GM21515 (cell line): ENCODE data around the gene KDM4C.

Source experiments
- ATAC-seq: cut with Tn5 transposase; IDR thresholded peaks from one replicate; pipeline ENCODE4 v1.9.1; 2021; ENCODE audit not compliant: unreplicated experiment

Gene KDM4C

GRCh38 chr9:7125231-7125630 is 367.5 kb downstream of the KDM4C start:
- ATAC-seq = no peak

DNA sequence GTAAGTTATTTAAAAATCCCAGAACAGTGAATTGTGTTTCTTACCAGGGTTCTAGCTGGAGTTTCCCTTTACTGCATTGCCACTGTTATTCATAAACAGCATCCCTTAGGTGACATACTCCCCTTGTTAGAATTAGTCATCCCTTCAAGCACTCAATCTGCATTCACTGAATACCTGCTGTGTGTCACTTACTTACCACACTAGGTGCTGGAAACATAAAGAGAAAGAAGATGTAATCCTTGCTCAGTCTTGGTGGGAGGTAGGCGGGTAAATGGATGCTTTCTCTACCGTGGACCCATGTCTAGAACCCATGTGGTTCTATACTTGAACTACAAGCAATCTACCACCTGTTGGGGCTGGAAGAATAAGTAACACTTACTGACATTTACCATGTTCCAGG is 371.6 kb downstream of the KDM4C start:
- ATAC-seq = no peak

GRCh38 chr9:7130266-7130820 is 372.6 kb downstream of the KDM4C start:
- no peak for ATAC-seq

DNA sequence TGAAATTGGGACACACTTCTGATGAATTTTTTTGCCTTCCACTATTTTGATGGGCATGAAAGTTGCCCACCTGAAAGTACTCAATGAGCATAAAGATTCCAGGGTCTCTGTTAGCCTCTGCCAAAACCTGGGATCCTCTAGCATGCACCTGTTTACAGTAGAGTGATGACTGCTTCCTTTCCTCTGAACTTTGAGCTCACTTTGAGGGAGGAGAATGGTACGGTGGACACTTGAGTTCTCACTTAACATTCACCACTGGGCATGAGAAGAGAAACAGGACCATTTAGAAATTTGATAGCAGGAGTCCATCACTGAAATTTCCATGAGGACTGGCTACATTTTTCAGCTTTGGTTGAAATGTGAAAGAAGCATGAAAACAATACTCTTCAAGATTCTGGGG is 374.8 kb downstream of the KDM4C start:
- no peak for ATAC-seq

- no peak for ATAC-seq
These were observed 378.0 kb downstream of the KDM4C start for GRCh38 chr9:7135735-7136134.

GRCh38 chr9:7137040-7137439 is 379.3 kb downstream of the KDM4C start:
- ATAC-seq = no peak

DNA sequence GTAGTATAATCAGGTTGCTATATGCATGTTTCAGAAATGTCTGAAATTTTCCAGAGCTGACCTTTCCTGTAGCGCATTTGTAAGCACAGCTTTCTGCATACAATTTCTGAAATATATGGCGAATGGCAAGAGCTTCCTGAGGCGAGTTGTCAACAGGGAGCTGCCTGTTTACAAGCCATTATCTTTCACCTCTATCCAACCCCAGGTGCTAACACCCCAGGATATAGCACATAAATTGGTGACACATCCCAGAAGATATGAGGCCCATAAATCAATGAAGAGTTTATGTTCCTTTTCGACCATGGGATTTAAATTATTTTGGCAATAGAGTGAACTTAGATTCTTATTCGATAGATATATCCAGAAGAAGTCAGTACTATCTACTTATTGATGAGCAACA is 379.8 kb downstream of the KDM4C start:
- no peak for ATAC-seq

DNA sequence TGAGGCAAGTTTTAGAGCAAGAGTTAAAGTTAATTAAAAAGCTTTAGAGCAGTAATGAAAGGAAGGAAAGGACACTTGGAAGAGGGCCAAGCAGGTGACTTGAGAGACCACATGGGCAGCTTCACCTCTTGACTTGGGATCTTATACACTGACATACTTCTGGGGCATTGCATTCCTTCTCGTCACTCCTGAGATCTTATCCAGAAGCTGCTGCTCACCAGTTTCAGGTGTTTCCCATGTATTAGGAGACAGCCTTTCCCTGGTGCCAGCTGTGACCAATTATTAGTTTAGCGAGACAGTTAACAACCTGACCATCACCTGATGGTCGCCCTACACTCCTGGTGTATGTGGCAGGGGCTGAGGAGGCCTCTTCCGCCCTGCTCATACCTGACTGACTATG is 382.1 kb downstream of the KDM4C start:
- no peak for ATAC-seq

- no peak for ATAC-seq
These were observed 382.6 kb downstream of the KDM4C start for GRCh38 chr9:7140401-7140800.

- no peak for ATAC-seq
These were observed 385.9 kb downstream of the KDM4C start for GRCh38 chr9:7143645-7144200.

DNA sequence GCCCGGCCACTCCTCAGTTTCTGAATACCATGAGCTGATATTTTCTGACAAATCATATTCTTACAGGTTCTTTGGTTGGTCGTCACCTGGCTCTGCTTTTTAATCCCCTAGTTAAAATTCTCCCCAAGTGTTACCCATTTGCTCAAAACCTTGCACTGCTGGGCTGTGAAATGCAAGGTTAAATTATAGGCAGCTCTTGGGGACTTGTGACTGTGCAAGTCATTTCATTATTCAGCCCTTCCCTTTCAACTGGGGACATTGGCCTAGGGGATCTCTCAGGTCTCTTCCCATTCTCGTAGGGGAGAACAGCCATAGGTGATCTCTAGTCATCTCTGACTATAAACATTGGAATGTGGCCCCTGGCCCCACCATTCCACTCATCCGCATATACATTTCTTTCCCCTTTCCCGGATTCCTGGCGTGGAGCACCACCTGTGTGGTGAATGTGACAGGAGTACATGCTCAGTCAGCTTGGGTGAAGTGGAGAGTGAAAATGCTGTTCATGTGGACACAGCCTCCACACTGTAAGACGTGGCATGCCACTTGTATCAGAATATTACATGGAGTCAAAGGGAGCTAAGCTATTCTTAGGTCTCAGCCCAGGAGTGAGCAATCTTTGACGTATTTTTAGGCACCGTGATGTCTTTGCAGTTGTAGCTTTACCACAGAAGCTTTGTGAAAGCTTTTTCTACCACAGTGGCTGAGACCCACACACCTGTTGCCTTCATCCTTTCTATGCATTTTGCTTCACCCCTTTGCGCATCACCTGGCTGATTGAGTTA is 386.7 kb downstream of the KDM4C start:
- ATAC-seq = no peak

DNA sequence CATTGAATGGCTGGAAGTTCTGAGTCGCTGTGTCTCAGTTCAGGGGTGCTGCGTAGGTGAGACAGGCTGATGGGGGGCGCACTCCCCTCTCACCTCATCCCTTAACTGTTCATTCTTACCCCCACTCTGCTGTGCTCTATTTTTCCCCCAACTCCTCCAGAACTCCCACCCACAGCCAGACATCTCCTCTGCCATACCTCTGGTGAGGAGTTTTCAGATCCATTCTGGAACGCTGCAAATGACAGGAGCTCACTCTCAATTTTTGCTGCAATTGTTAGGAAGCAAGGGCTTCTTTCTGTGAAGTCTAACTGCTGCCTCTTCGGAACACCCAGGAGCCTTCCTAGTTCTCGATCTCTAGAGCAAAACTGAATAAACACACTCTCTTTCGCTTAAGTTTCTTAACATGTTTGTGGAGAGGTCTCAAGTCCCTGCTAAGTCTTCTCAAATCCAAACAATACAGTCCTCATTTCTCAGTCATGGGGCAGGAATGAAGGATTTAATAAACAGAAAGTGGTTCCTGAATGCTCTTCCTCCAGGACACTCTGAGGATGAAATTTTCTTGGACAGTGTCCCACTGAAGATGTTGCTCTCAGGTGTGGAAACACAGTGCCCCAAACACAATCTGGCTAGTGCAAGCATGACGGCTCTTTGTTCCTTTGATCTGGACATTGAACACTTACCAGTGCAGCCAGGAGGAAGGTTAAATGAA is 387.7 kb downstream of the KDM4C start:
- no peak for ATAC-seq

DNA sequence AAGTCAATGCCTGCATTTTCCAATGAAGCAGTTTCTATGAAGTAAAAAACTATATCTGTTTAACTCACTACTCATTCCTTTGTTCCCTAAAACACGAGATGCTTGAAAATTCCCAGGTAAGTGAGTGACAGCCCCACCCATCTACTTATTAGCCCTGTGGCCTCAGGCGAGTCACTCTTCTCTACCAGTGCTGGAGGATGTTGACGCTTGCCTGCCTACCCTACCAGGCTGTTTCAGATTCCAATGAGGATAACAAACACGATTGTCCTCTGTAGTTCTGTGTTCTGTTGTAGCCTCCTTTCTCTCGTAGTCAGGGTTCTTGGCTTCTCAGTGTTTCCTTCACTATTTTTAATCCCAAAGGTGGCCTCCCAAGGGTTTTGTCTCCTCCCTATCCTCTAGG is 388.8 kb downstream of the KDM4C start:
- no peak for ATAC-seq

- ATAC-seq = no peak
These were observed 389.6 kb downstream of the KDM4C start for GRCh38 chr9:7147121-7148090.

DNA sequence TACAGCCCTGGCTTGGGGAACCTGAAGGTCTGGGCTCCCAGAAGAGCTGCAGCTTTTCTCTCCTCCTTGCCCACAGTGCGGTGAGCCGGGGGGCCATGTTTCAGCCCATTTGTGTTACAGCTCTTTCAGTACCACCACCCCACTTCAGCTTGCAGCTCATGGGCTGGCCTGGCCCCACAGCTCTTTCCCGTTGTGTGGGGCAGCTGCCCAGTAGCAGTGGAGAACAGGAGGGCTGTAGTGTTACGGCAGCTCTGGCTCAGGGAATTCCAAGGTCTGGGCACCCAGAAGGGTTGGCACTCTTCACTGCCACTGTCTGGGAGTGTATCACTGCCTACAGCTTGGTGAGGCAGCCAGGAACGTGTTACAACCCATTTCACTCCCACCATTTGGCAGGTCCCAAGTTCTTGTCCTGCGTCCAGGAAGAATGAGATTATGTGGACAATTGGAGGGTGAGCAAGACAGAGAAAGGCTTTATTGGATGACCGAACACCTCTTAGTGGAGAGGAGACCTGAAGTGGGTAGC is 390.5 kb downstream of the KDM4C start:
- ATAC-seq = no peak

DNA sequence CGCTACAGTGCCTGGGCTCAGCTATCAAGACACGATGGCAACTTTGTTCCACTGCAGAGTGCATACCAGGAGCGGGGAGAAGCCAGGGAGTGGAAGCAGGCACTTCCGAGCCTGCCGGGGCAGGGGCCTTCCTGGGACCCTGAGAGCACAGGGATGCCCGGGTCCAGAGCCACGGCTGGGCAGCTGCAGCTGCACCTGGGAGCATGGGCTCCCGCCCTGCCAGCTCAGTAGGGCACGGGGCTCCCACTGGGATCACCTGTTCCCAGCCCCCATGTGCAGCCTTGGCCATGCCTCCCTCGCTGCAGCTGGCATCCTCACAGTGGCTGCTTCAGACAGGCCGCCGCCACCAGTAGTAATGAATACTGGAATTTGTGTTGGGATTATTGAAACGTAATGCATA is 391.5 kb downstream of the KDM4C start:
- no peak for ATAC-seq

GRCh38 chr9:7150153-7150890 is 392.5 kb downstream of the KDM4C start:
- no peak for ATAC-seq

GRCh38 chr9:7153134-7153533 is 395.4 kb downstream of the KDM4C start:
- no peak for ATAC-seq

- no peak for ATAC-seq
These were observed 395.8 kb downstream of the KDM4C start for GRCh38 chr9:7153566-7153965.
